ENCODE measurements around the gene ASTN2.

DNA sequence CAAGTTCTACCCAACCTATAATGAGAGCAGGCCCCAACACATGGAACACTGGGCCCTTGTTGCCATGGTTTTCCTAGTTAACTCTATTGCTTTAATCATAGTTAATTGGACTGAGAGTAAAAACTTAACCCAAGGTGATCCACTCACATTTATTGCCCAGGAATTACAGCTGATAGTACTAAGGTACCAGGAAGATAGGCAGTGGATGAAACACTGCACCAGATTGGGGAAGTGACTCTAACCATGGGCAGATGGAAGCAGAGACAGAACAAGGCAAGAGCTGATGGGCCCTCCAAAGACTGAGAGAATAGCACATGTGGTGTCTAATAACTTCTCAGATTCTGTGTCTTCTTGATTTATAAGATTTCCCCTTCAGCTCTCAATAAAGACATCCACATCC, 873.5 kb downstream of the ASTN2 start:
- TF ChIP-seq, protein P1, sequence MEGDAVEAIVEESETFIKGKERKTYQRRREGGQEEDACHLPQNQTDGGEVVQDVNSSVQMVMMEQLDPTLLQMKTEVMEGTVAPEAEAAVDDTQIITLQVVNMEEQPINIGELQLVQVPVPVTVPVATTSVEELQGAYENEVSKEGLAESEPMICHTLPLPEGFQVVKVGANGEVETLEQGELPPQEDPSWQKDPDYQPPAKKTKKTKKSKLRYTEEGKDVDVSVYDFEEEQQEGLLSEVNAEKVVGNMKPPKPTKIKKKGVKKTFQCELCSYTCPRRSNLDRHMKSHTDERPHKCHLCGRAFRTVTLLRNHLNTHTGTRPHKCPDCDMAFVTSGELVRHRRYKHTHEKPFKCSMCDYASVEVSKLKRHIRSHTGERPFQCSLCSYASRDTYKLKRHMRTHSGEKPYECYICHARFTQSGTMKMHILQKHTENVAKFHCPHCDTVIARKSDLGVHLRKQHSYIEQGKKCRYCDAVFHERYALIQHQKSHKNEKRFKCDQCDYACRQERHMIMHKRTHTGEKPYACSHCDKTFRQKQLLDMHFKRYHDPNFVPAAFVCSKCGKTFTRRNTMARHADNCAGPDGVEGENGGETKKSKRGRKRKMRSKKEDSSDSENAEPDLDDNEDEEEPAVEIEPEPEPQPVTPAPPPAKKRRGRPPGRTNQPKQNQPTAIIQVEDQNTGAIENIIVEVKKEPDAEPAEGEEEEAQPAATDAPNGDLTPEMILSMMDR (IDR thresholded peaks at IDR 0.05), result no peak
- no peak for TF ChIP-seq POLR2A (IDR thresholded peaks at IDR 0.05)
- TF ChIP-seq POLR2AphosphoS5 (IDR thresholded peaks at IDR 0.05), result no peak

Data from transverse colon (tissue), 4 donors.